ENCODE measurements around the gene MAP1A. TPM values are rescaled to one million over a fixed set of nuclear protein-coding genes. Genes with fewer than 3 reads are reported as not detected.
A peak's percentile ranks its signal among the peaks of the same experiment; 100 is the strongest.

MAP1A gene
- total RNA-seq, 4 donors from 2014 or later = 3.5 to 13.0 (median 8.2) TPM

- Histone ChIP-seq H3K4me1 (peaks cover 34% of the 10 kb centered on the region in 2 donors), H3K36me3 (no peaks in the 10 kb centered on the region), H3K9me3 (no peaks in the 10 kb centered on the region), H3K27ac (peak overlapping the region; percentile 84 to 93 (median 92)), H3K27me3 (no peaks in the 10 kb centered on the region), H3K4me3 (peak overlapping the region in 3 of 4 donors; percentile 76 to 90 (median 81))
- DNase-seq = peak in 1 of 2 donors; percentile 52
- in situ Hi-C loops (cut with MboI; ENCODE audit: low sequenced_read_pairs in 4 of 4) (no loop called here), intact Hi-C loops (cut with DNase I; ENCODE audit: low total_unique reads) (no loop called here)
- no peak for TF ChIP-seq POLR2A (IDR thresholded peaks at IDR 0.05)
- TF ChIP-seq CTCF (IDR thresholded peaks at IDR 0.05 in 4 of 5, conservative IDR thresholded peaks at IDR 0.05 in 1 of 5) = no peak
- peak; percentile 18 to 27 for ATAC-seq
Observed at GRCh38 chr15:43508991-43509659, 8.3 kb upstream of the MAP1A start.

- TF ChIP-seq POLR2A (IDR thresholded peaks at IDR 0.05) (no peak), CTCF (IDR thresholded peaks at IDR 0.05 in 4 of 5, conservative IDR thresholded peaks at IDR 0.05 in 1 of 5) (no peak)
- Histone ChIP-seq H3K4me1 (peaks cover 38% of the 10 kb centered on the region in 2 donors), H3K36me3 (no peaks in the 10 kb centered on the region), H3K27me3 (no peaks in the 10 kb centered on the region), H3K27ac (peak overlapping the region; percentile 84 to 93 (median 92)), H3K4me3 (peak overlapping the region; percentile 75 to 90 (median 78)), H3K9me3 (no peaks in the 10 kb centered on the region)
- DNase-seq (no peak), ATAC-seq (peak; percentile 12 to 15)
- in situ Hi-C loops (cut with MboI; ENCODE audit: low sequenced_read_pairs in 4 of 4) = no loop called here
- intact Hi-C loops (cut with DNase I; ENCODE audit: low total_unique reads) = loop anchor here (1.0 to 5.0 kb wide), 3 partner anchors 16 to 132 kb away; partner anchors contain the start of gene TP53BP1
Observed at GRCh38 chr15:43509660-43510199, 7.7 kb upstream of the MAP1A start.

GRCh38 chr15:43510200-43511011 lies 7.0 kb upstream of the MAP1A start:
- in situ Hi-C loops (cut with MboI; ENCODE audit: low sequenced_read_pairs in 4 of 4) = no loop called here
- peak; percentile 83 to 85 for ATAC-seq
- DNase-seq = peak; percentile 96 to 97
- intact Hi-C loops (cut with DNase I; ENCODE audit: low total_unique reads) = loop anchor here (1.0 to 5.0 kb wide), 3 partner anchors 17 to 133 kb away; partner anchors contain the start of gene TP53BP1
- H3K27ac ChIP-seq = peak overlapping the region; percentile 84 to 93 (median 92)
- H3K4me3 ChIP-seq = peak overlapping the region; percentile 75 to 90 (median 78)
- H3K9me3 ChIP-seq = no peaks in the 10 kb centered on the region
- H3K4me1 ChIP-seq = peaks cover 38 to 41% of the 10 kb centered on the region in 2 donors
- H3K27me3 ChIP-seq = no peaks in the 10 kb centered on the region
- H3K36me3 ChIP-seq = no peaks in the 10 kb centered on the region
- TF ChIP-seq CTCF (IDR thresholded peaks at IDR 0.05 in 4 of 5, conservative IDR thresholded peaks at IDR 0.05 in 1 of 5) (peak in 2 of 5 experiments; percentile 38 to 53), POLR2A (IDR thresholded peaks at IDR 0.05) (peak; percentile 73 to 80)

GRCh38 chr15:43511012-43511885 lies 6.2 kb upstream of the MAP1A start:
- Histone ChIP-seq H3K4me3 (peak overlapping the region; percentile 75 to 90 (median 78)), H3K36me3 (no peaks in the 10 kb centered on the region), H3K9me3 (no peaks in the 10 kb centered on the region), H3K27ac (peak overlapping the region; percentile 84 to 93 (median 92)), H3K4me1 (peaks cover 32 to 47% of the 10 kb centered on the region in 2 donors), H3K27me3 (no peaks in the 10 kb centered on the region)
- ATAC-seq (peak in 1 of 2 donors; percentile 2), DNase-seq (no peak)
- in situ Hi-C loops (cut with MboI; ENCODE audit: low sequenced_read_pairs in 4 of 4) = no loop called here
- intact Hi-C loops (cut with DNase I; ENCODE audit: low total_unique reads) = loop anchor here (5.0 kb wide), 1 partner anchor 134 kb away; no protein-coding TSS in a partner anchor
- TF ChIP-seq CTCF (IDR thresholded peaks at IDR 0.05 in 4 of 5, conservative IDR thresholded peaks at IDR 0.05 in 1 of 5) = peak in 1 of 5 experiments; percentile 11
- TF ChIP-seq POLR2A (IDR thresholded peaks at IDR 0.05) = peak in 1 of 2 donors; percentile 47

Data from gastrocnemius medialis (tissue), 4 donors.